ENCODE results near the gene GABBR2.

Gene GABBR2

DNA sequence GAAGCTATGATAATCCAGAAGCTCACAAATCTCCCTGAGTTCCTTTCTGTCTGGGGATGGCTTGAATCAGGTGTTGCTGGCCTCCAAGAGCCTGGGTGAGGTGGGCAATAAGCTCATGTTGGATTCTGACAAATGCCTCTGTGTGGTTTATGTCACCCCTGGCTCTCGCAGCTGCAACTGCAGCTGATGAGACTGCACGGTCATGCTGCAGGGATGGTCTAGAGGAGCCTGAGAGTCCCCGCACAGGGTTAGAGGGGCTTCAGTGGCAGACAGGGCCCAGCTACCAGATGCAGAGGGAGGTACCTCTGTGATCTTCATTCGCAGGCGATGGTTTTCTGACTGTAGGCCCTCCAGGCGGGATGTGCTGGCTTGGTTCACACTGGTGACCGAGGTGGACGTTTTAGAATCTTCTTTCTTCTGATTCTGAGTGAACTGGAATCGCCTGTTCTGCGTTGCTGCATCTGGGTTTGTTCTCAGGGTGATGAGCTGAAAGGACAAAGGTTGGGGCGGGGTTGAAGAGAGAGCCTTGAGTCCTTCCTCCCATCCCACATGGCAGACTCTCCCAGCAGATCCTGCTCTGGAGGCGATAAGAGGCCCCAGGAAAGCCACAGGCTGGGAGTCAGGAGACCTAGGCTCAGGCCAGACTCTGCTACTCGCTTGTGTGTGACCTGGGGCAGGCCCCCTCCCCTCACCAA, 405.6 kb downstream of the GABBR2 start:
- TF ChIP-seq, protein P1, sequence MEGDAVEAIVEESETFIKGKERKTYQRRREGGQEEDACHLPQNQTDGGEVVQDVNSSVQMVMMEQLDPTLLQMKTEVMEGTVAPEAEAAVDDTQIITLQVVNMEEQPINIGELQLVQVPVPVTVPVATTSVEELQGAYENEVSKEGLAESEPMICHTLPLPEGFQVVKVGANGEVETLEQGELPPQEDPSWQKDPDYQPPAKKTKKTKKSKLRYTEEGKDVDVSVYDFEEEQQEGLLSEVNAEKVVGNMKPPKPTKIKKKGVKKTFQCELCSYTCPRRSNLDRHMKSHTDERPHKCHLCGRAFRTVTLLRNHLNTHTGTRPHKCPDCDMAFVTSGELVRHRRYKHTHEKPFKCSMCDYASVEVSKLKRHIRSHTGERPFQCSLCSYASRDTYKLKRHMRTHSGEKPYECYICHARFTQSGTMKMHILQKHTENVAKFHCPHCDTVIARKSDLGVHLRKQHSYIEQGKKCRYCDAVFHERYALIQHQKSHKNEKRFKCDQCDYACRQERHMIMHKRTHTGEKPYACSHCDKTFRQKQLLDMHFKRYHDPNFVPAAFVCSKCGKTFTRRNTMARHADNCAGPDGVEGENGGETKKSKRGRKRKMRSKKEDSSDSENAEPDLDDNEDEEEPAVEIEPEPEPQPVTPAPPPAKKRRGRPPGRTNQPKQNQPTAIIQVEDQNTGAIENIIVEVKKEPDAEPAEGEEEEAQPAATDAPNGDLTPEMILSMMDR (IDR thresholded peaks at IDR 0.05; ENCODE audit: low read depth, low read length, missing control alignments) = no peak
- H3K27ac ChIP-seq = no peak overlapping the region
- H3K36me3 ChIP-seq (replicated peaks) = no peaks in the 10 kb centered on the region
- no peaks in the 10 kb centered on the region for H3K27me3 ChIP-seq (replicated peaks)
- DNase-seq = no peak
- in situ Hi-C loops (cut with HindIII; ENCODE audit: low pct_ligation_motif_present, low sequenced_read_pairs) = no loop called here
- H3K4me3 ChIP-seq (ENCODE audit: low read depth, low read length) = no peak overlapping the region

DNA sequence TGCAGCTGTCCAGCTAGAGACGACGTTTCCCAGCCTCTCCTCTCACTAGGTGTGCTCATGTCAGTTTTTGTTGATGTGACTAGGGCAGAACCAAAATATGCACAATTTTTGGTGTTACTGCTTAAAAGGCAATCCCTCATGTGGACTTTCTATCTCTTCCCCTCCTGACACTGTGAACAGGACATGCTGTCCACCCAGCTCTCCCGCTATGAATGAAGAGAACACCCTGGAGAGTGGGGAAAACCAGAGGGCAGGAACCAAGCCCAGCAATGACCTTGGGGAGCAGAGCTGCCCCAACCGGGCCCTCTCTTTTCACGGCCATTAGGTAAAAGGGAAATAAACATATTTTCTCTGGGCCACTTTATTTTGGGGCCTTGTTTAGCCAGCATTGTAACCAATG, 406.6 kb downstream of the GABBR2 start:
- in situ Hi-C loops (cut with HindIII; ENCODE audit: low pct_ligation_motif_present, low sequenced_read_pairs) = no loop called here
- Histone ChIP-seq H3K4me3 (ENCODE audit: low read depth, low read length) (no peak overlapping the region), H3K27ac (no peak overlapping the region), H3K27me3 (replicated peaks) (no peaks in the 10 kb centered on the region), H3K36me3 (replicated peaks) (no peaks in the 10 kb centered on the region)
- DNase-seq = no peak
- TF ChIP-seq, protein P1 (IDR thresholded peaks at IDR 0.05; ENCODE audit: low read depth, low read length, missing control alignments) = no peak

DNA sequence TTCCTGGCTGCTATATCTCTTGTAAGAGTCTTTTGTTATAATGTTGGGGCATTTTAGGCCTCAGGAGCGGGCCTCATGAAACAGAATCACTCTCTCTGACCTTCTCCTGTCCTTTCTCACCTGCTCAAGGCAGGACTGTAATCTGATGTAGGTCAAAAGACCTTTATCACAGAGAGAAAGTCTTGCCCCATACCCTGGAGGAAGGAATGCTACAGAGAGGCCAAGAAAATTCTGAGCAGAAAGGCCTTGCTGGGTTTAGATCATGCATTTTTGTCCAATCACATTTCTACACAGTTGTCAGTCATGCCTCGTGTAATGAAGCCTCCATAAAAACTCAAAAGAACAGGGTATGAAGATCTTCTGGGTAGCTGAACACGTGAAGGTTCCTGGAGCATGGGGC, 408.1 kb downstream of the GABBR2 start:
- Histone ChIP-seq H3K27me3 (replicated peaks) (no peaks in the 10 kb centered on the region), H3K4me3 (ENCODE audit: low read depth, low read length) (no peak overlapping the region), H3K27ac (no peak overlapping the region), H3K36me3 (replicated peaks) (no peaks in the 10 kb centered on the region)
- no peak for DNase-seq
- in situ Hi-C loops (cut with HindIII; ENCODE audit: low pct_ligation_motif_present, low sequenced_read_pairs) = no loop called here
- TF ChIP-seq, protein P1 (IDR thresholded peaks at IDR 0.05; ENCODE audit: low read depth, low read length, missing control alignments) = no peak

DNA sequence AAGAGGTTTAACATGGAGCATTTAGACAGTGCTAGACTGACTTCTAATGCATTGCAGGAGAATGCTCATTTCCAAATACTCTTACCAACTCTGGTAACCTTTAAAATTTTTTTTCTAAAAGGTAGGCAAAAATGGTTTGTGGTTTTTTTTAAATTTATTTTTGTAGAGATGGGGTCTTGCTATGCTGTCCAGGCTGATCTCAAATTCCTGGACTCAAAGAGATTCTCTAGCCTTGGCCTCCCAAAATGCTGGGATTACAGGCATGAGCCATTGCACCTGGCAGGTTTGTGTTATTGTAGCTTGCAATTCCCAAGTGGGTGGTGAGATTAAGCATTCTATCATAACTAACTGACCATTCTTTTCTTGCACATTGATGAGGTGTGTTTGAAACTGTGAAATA, 410.3 kb downstream of the GABBR2 start:
- Histone ChIP-seq H3K36me3 (replicated peaks) (no peaks in the 10 kb centered on the region), H3K4me3 (ENCODE audit: low read depth, low read length) (no peak overlapping the region), H3K27me3 (replicated peaks) (no peaks in the 10 kb centered on the region), H3K27ac (no peak overlapping the region)
- DNase-seq = no peak
- TF ChIP-seq, protein P1 (IDR thresholded peaks at IDR 0.05; ENCODE audit: low read depth, low read length, missing control alignments) = no peak
- in situ Hi-C loops (cut with HindIII; ENCODE audit: low pct_ligation_motif_present, low sequenced_read_pairs) = no loop called here

DNA sequence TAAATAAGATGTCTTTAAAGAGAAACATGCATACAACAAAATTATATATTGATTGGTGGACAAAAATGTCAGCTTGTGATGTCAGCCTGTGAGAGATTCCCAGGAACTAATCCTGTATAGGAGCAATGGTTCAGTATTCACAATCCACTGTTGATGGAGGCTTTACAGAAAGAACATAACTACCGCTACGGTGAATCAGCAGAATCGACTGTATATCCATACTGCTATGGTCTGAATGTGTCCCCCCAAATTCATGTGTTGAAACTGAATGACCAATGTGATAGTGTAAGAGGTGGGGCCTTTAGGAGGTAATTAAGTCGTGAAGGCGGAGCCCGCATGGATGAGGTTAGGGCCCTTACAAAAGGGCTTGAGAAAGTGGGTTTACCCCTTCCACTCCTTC, 412.9 kb downstream of the GABBR2 start:
- H3K27ac ChIP-seq = no peak overlapping the region
- TF ChIP-seq, protein P1 (IDR thresholded peaks at IDR 0.05; ENCODE audit: low read depth, low read length, missing control alignments) = no peak
- H3K4me3 ChIP-seq (ENCODE audit: low read depth, low read length) = no peak overlapping the region
- no peaks in the 10 kb centered on the region for H3K27me3 ChIP-seq (replicated peaks)
- DNase-seq = no peak
- in situ Hi-C loops (cut with HindIII; ENCODE audit: low pct_ligation_motif_present, low sequenced_read_pairs) = no loop called here
- no peaks in the 10 kb centered on the region for H3K36me3 ChIP-seq (replicated peaks)

DNA sequence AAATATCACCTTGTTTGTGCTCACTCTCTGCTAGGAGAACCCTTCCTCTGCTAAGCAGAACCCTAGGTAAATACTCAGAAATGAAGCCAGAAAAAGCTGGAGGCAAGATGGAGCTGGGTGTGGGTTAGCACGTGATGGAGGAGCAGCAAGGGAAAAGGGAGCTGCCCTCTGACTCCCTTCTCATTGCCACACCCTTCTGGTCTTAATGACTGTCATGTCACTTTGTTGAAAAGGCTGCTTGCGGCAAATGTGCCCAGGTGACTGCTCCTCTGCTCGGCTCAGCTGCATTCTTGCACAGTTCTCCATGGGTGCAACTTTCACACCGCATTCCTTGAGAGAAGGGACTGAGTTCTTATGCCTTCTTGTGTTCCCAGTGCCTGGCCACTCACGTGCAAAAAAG, 416.9 kb downstream of the GABBR2 start:
- Histone ChIP-seq H3K36me3 (replicated peaks) (no peaks in the 10 kb centered on the region), H3K27me3 (replicated peaks) (no peaks in the 10 kb centered on the region), H3K27ac (no peak overlapping the region), H3K4me3 (ENCODE audit: low read depth, low read length) (no peak overlapping the region)
- TF ChIP-seq, protein P1 (IDR thresholded peaks at IDR 0.05; ENCODE audit: low read depth, low read length, missing control alignments) = no peak
- in situ Hi-C loops (cut with HindIII; ENCODE audit: low pct_ligation_motif_present, low sequenced_read_pairs) = no loop called here
- no peak for DNase-seq

All from brain microvascular endothelial cell (primary cell).